Stimulated activated CD8-positive, alpha-beta memory T cell treated with anti-CD3 and anti-CD28 coated beads, Interleukin-15, amount 100 ng/mL, for 4 hours (primary cell): ENCODE measurements around the gene SRBD1.

Source experiments
- DNase-seq, 2 donors: peaks; one replicate each; pipeline ENCODE4 v3.0.0-alpha.2; 2020; ENCODE audit warnings: low read depth in 2 of 2

SRBD1 gene

GRCh38 chr2:45418532-45418931, 192.5 kb downstream of the SRBD1 start:
- no peak for DNase-seq

GRCh38 chr2:45415534-45416123, 195.4 kb downstream of the SRBD1 start:
- DNase-seq = no peak

GRCh38 chr2:45412754-45413379, 198.2 kb downstream of the SRBD1 start:
- no peak for DNase-seq

- DNase-seq = no peak
These were observed 201.4 kb downstream of the SRBD1 start for GRCh38 chr2:45409677-45410076.

GRCh38 chr2:45406621-45407020, 204.4 kb downstream of the SRBD1 start:
- DNase-seq = no peak

- DNase-seq = no peak
These were observed 206.2 kb downstream of the SRBD1 start for GRCh38 chr2:45404807-45405297.

- DNase-seq = no peak
These were observed 208.0 kb downstream of the SRBD1 start for GRCh38 chr2:45403036-45403435.

- DNase-seq = no peak
These were observed 209.6 kb downstream of the SRBD1 start for GRCh38 chr2:45401431-45401922.

GRCh38 chr2:45399040-45399784, 211.9 kb downstream of the SRBD1 start:
- DNase-seq = no peak

- DNase-seq = no peak
These were observed 213.8 kb downstream of the SRBD1 start for GRCh38 chr2:45397292-45397691.

- DNase-seq = no peak
These were observed 214.4 kb downstream of the SRBD1 start for GRCh38 chr2:45396671-45397070.

GRCh38 chr2:45394842-45395241, 216.2 kb downstream of the SRBD1 start:
- DNase-seq = no peak

GRCh38 chr2:45394216-45394615, 216.9 kb downstream of the SRBD1 start:
- DNase-seq = no peak

GRCh38 chr2:45391866-45392265, 219.2 kb downstream of the SRBD1 start:
- no peak for DNase-seq

GRCh38 chr2:45390861-45391260, 220.2 kb downstream of the SRBD1 start:
- DNase-seq = no peak

- no peak for DNase-seq
These were observed 220.6 kb downstream of the SRBD1 start for GRCh38 chr2:45390441-45390840.

GRCh38 chr2:45388541-45389100, 222.4 kb downstream of the SRBD1 start:
- DNase-seq = no peak

- DNase-seq = no peak
These were observed 228.3 kb downstream of the SRBD1 start for GRCh38 chr2:45382744-45383143.

- DNase-seq = no peak
These were observed 230.8 kb downstream of the SRBD1 start for GRCh38 chr2:45380131-45380836.

- DNase-seq = no peak
These were observed 231.5 kb downstream of the SRBD1 start for GRCh38 chr2:45379399-45380087.

- DNase-seq = no peak
These were observed 237.5 kb downstream of the SRBD1 start for GRCh38 chr2:45373534-45373933.
